ENCODE measurements around the gene CD101. TPM values are rescaled to one million over a fixed set of nuclear protein-coding genes. Genes with fewer than 3 reads are reported as not detected.

CD101 gene
- total RNA-seq, 2 experiments from 2014 or later, result 2.5 to 3.2 TPM

DNA sequence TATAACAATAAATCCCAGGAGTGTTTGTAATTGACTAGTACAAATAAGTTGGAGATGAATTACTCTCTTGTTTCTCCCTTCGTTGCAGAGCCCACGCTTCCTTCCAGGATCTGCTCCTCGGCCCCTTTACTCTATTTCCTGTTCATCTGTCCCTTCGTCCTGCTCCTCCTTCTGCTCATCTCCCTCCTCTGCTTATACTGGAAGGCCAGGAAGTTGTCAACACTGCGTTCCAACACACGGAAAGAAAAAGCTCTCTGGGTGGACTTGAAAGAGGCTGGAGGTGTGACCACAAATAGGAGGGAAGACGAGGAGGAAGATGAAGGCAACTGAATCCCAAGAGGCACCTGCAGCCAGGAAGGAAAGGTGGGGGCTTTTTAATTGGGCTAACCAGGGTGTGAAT lies 32.2 kb downstream of the CD101 start:
- ChIA-PET POLR2A (no interaction called here), CTCF (no interaction called here)
- Mint-ChIP-seq H3K27ac (no peak overlapping the region), H3K4me1 (ENCODE audit: low read depth) (peaks cover 21% of the 10 kb centered on the region), H3K4me3 (no peak overlapping the region), H3K9me3 (no peaks in the 10 kb centered on the region), H3K36me3 (ENCODE audit: low read depth) (peaks cover 2% of the 10 kb centered on the region), H3K27me3 (no peaks in the 10 kb centered on the region)
- TF ChIP-seq, protein P1, sequence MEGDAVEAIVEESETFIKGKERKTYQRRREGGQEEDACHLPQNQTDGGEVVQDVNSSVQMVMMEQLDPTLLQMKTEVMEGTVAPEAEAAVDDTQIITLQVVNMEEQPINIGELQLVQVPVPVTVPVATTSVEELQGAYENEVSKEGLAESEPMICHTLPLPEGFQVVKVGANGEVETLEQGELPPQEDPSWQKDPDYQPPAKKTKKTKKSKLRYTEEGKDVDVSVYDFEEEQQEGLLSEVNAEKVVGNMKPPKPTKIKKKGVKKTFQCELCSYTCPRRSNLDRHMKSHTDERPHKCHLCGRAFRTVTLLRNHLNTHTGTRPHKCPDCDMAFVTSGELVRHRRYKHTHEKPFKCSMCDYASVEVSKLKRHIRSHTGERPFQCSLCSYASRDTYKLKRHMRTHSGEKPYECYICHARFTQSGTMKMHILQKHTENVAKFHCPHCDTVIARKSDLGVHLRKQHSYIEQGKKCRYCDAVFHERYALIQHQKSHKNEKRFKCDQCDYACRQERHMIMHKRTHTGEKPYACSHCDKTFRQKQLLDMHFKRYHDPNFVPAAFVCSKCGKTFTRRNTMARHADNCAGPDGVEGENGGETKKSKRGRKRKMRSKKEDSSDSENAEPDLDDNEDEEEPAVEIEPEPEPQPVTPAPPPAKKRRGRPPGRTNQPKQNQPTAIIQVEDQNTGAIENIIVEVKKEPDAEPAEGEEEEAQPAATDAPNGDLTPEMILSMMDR (IDR thresholded peaks at IDR 0.05), result no peak
- DNase-seq (no peak), ATAC-seq (no peak)
- intact Hi-C loops (cut with micrococcal nuclease), result no loop called here

- Mint-ChIP-seq H3K36me3 (ENCODE audit: low read depth) (peaks cover 2% of the 10 kb centered on the region), H3K4me3 (no peak overlapping the region), H3K27me3 (no peaks in the 10 kb centered on the region), H3K4me1 (ENCODE audit: low read depth) (peaks cover 21% of the 10 kb centered on the region), H3K27ac (no peak overlapping the region), H3K9me3 (no peaks in the 10 kb centered on the region)
- ChIA-PET POLR2A (no interaction called here), CTCF (no interaction called here)
- TF ChIP-seq, protein P1 (IDR thresholded peaks at IDR 0.05), result no peak
- ATAC-seq, result no peak
- DNase-seq, result no peak
- intact Hi-C loops (cut with micrococcal nuclease), result no loop called here
These were observed 33.3 kb downstream of the CD101 start for GRCh38 chr1:117034791-117035290.

- no peak for ATAC-seq
- Mint-ChIP-seq H3K4me1 (ENCODE audit: low read depth) (peaks cover 11% of the 10 kb centered on the region), H3K27me3 (no peaks in the 10 kb centered on the region), H3K36me3 (ENCODE audit: low read depth) (peaks cover 2% of the 10 kb centered on the region), H3K4me3 (no peak overlapping the region), H3K9me3 (no peaks in the 10 kb centered on the region), H3K27ac (no peak overlapping the region)
- ChIA-PET CTCF (no interaction called here), POLR2A (no interaction called here)
- intact Hi-C loops (cut with micrococcal nuclease), result no loop called here
- DNase-seq, result no peak
- TF ChIP-seq, protein P1 (IDR thresholded peaks at IDR 0.05), result no peak
These were observed 34.5 kb downstream of the CD101 start for GRCh38 chr1:117036018-117036461.

DNA sequence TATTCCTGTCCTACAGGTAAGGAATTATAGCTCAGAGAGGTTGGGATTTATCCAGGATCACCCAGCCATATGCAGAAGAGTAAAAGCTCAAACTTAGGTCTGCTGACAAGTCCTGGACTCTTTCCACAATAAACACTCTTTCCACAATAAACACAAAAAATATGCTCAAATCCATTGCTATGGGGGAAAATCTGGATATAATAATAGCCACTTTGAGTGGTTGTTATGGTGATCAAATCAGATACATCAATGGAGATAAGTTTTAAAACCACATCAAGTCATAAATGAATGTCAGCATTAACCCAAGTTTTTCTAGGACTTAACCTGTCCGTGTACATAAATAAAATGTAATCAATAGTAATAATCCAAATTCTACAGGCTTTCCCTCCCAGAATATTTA lies 36.2 kb downstream of the CD101 start:
- no peak overlapping the region for H3K4me3 Mint-ChIP-seq
- H3K36me3 Mint-ChIP-seq (ENCODE audit: low read depth), result peaks cover 5% of the 10 kb centered on the region
- H3K27ac Mint-ChIP-seq, result no peak overlapping the region
- CTCF ChIA-PET, result no interaction called here
- H3K9me3 Mint-ChIP-seq, result peaks cover 2% of the 10 kb centered on the region
- TF ChIP-seq, protein P1 (IDR thresholded peaks at IDR 0.05), result no peak
- intact Hi-C loops (cut with micrococcal nuclease), result no loop called here
- POLR2A ChIA-PET, result no interaction called here
- DNase-seq, result no peak
- H3K4me1 Mint-ChIP-seq (ENCODE audit: low read depth), result peaks cover 11% of the 10 kb centered on the region
- H3K27me3 Mint-ChIP-seq, result no peaks in the 10 kb centered on the region
- ATAC-seq, result no peak

DNA sequence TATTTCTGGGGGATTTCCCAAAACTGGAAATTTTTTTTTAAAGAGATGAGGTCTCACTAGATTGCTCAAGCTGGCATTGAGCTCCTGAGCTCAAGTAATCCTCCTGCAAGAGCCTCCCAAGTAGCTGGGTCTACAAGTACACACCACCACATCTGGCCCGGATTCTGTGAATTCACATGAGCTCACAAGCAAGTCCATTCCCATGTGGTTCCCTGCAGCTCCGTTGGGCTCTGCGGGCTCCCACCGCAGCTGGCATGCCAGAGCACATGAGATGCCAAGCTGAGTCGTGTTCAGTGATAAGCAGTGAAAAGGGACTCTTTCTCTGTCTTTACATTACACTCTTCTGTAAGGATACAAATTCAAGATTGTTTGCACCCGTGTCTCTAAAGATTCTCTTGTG lies 36.7 kb downstream of the CD101 start:
- intact Hi-C loops (cut with micrococcal nuclease), result no loop called here
- ChIA-PET POLR2A (no interaction called here), CTCF (interaction anchor here (0.9 kb wide), 1 partner anchor 211 kb away, joined by 3 read pairs; no protein-coding TSS in a partner anchor)
- no peak overlapping the region for H3K4me3 Mint-ChIP-seq
- DNase-seq (no peak), ATAC-seq (no peak)
- H3K27ac Mint-ChIP-seq, result no peak overlapping the region
- H3K4me1 Mint-ChIP-seq (ENCODE audit: low read depth), result peaks cover 7% of the 10 kb centered on the region
- TF ChIP-seq, protein P1 (IDR thresholded peaks at IDR 0.05), result no peak
- H3K9me3 Mint-ChIP-seq, result peaks cover 2% of the 10 kb centered on the region
- H3K27me3 Mint-ChIP-seq, result no peaks in the 10 kb centered on the region
- peaks cover 9% of the 10 kb centered on the region for H3K36me3 Mint-ChIP-seq (ENCODE audit: low read depth)
